HepG2 (cell line): ENCODE data around the gene CBFA2T2. TPM values are rescaled to one million over a fixed set of nuclear protein-coding genes. Genes with fewer than 3 reads are reported as not detected.

Experiments used
- ARID2 ChIP-seq: sonication (generic); formaldehyde crosslinking; IDR thresholded peaks from 2 replicates; pipeline ENCODE4 v1.8.1; 2022; ENCODE audit warnings: mild to moderate bottlenecking, missing genetic modification reagents, borderline replicate concordance
- BRCA1 ChIP-seq: sonication (generic); formaldehyde crosslinking; IDR thresholded peaks from 2 replicates; pipeline ENCODE4 v1.4.0; 2020; ENCODE audit warnings: missing genetic modification reagents
- CHD4 ChIP-seq: fragments of 200-600 bp; sonication (generic); IDR thresholded peaks from 2 replicates; pipeline ENCODE4 v1.7.0; 2017; ENCODE audit warnings: mild to moderate bottlenecking, low read length, borderline replicate concordance
- EP300 ChIP-seq, 3 experiments: sonication (generic) in 1 of 3; formaldehyde crosslinking in 1 of 3; IDR thresholded peaks; 2 replicates each; pipeline versions ENCODE4 v1.5.1 to v1.6.1; 2011 to 2020; ENCODE audit warnings: low read depth in 2 of 3, low read length in 2 of 3, borderline replicate concordance in 1 of 3, improper control_type of control experiment in 1 of 3, mild to moderate bottlenecking in 1 of 3, missing genetic modification reagents in 1 of 3, moderate library complexity in 1 of 3
- FOXJ3 ChIP-seq: sonication (generic); formaldehyde crosslinking; IDR thresholded peaks from 2 replicates; pipeline ENCODE4 v1.4.0; 2020; ENCODE audit warnings: missing genetic modification reagents, mild to moderate bottlenecking, borderline replicate concordance
- FOXK2 ChIP-seq: fragments of 450-650 bp; IDR thresholded peaks from 2 replicates; pipeline ENCODE4 v1.6.1; 2016
- GLMP ChIP-seq: sonication (generic); formaldehyde crosslinking; IDR thresholded peaks from 2 replicates; pipeline ENCODE4 v1.9.0; 2021; ENCODE audit warnings: missing genetic modification reagents, mild to moderate bottlenecking, borderline replicate concordance
- KLF16 ChIP-seq, 2 experiments: sonication (generic) in 1 of 2; formaldehyde crosslinking in 1 of 2; IDR thresholded peaks; 2 replicates each; pipeline versions ENCODE4 v1.6.1 to v1.8.0; 2016 to 2023; ENCODE audit warnings: missing genetic modification reagents in 2 of 2, missing compliant biosample characterization in 1 of 2
- KMT2A ChIP-seq: sonication (generic); formaldehyde crosslinking; IDR thresholded peaks from 2 replicates; pipeline ENCODE4 v1.4.0; 2020; ENCODE audit warnings: missing genetic modification reagents
- MEF2D ChIP-seq: sonication (generic); formaldehyde crosslinking; IDR thresholded peaks from 2 replicates; pipeline ENCODE4 v1.5.1; 2020; ENCODE audit warnings: mild to moderate bottlenecking, missing genetic modification reagents
- MEIS1 ChIP-seq: sonication (generic); formaldehyde crosslinking; IDR thresholded peaks from 2 replicates; pipeline ENCODE4 v1.9.0; 2021; ENCODE audit warnings: mild to moderate bottlenecking, missing genetic modification reagents, moderate library complexity, borderline replicate concordance
- MYC ChIP-seq: sonication (generic); formaldehyde crosslinking; IDR thresholded peaks from 2 replicates; pipeline ENCODE4 v1.9.0; 2021; ENCODE audit warnings: missing genetic modification reagents, borderline replicate concordance
- PCBP2 ChIP-seq: fragments of 200-400 bp; formaldehyde crosslinking; optimal IDR thresholded peaks from 2 replicates; pipeline ENCODE3; 2018; ENCODE audit warnings: low read length, low read depth; ENCODE audit not compliant: poor library complexity, severe bottlenecking
- SIX1 ChIP-seq: sonication (generic); formaldehyde crosslinking; IDR thresholded peaks from 2 replicates; pipeline ENCODE4 v1.4.0; 2020; ENCODE audit warnings: missing genetic modification reagents, borderline replicate concordance
- SOX13 ChIP-seq, 3 experiments: fragments of 450-650 bp in 1 of 3; sonication (generic) in 1 of 3; formaldehyde crosslinking in 1 of 3; IDR thresholded peaks in 2 of 3; conservative IDR thresholded peaks in 1 of 3; 2 replicates each; pipeline versions ENCODE4 v1.5.0 to v1.6.1; 2016 to 2020; ENCODE audit warnings: antibody characterized with exemption in 1 of 3, mild to moderate bottlenecking in 1 of 3, missing compliant biosample characterization in 1 of 3, missing genetic modification reagents in 1 of 3, moderate library complexity in 1 of 3
- TBP ChIP-seq: sonication (generic); formaldehyde crosslinking; IDR thresholded peaks from 2 replicates; pipeline ENCODE4 v1.5.0; 2020; ENCODE audit warnings: missing genetic modification reagents
- ZMAT5 ChIP-seq: sonication (generic); formaldehyde crosslinking; IDR thresholded peaks from 2 replicates; pipeline ENCODE4 v1.5.0; 2020; ENCODE audit warnings: mild to moderate bottlenecking, low read depth, missing genetic modification reagents, borderline replicate concordance
- ZMYM3 ChIP-seq: sonication (generic); formaldehyde crosslinking; IDR thresholded peaks from 2 replicates; pipeline ENCODE4 v1.5.1; 2020; ENCODE audit warnings: mild to moderate bottlenecking, missing genetic modification reagents
- ZNF138 ChIP-seq: sonication (generic); formaldehyde crosslinking; IDR thresholded peaks from 2 replicates; pipeline ENCODE4 v1.5.0; 2020; ENCODE audit warnings: mild to moderate bottlenecking, low read depth, missing genetic modification reagents
- ZNF296 ChIP-seq: sonication (generic); formaldehyde crosslinking; conservative IDR thresholded peaks from 2 replicates; pipeline ENCODE4 v1.5.0; 2020; ENCODE audit warnings: mild to moderate bottlenecking, missing genetic modification reagents
- ZNF329 ChIP-seq: sonication (generic); formaldehyde crosslinking; IDR thresholded peaks from 2 replicates; pipeline ENCODE4 v1.9.0; 2021; ENCODE audit warnings: low read depth, mild to moderate bottlenecking, missing genetic modification reagents
- ZNF33A ChIP-seq: sonication (generic); formaldehyde crosslinking; IDR thresholded peaks from 2 replicates; pipeline ENCODE4 v1.5.1; 2020; ENCODE audit warnings: missing genetic modification reagents, mild to moderate bottlenecking, moderate library complexity, borderline replicate concordance
- ZNF414 ChIP-seq: sonication (generic); formaldehyde crosslinking; IDR thresholded peaks from 2 replicates; pipeline ENCODE4 v1.5.0; 2020; ENCODE audit warnings: missing genetic modification reagents
- ZNF557 ChIP-seq: sonication (generic); formaldehyde crosslinking; IDR thresholded peaks from 2 replicates; pipeline ENCODE4 v1.4.0; 2020; ENCODE audit warnings: missing genetic modification reagents
- ZNF761 ChIP-seq: sonication (generic); formaldehyde crosslinking; conservative IDR thresholded peaks from 2 replicates; pipeline ENCODE4 v1.4.0; 2020; ENCODE audit warnings: mild to moderate bottlenecking, missing genetic modification reagents
- ZUFSP ChIP-seq: sonication (generic); formaldehyde crosslinking; IDR thresholded peaks from 2 replicates; pipeline ENCODE4 v1.9.0; 2021; ENCODE audit warnings: missing genetic modification reagents, mild to moderate bottlenecking, borderline replicate concordance
- polyA plus RNA-seq, 8 experiments: library from polyadenylated mRNA; depleted of rRNA in 3 of 8; stranded (reverse) in 7 of 8; unstranded in 1 of 8; fragments of >200 nt; fragmentation: Illumina TruSeq in 4 of 8; extraction: Trizol in 4 of 8; gene quantifications; 2 replicates each; pipeline versions ENCODE4 v1.2.1 to v1.2.3, GENCODE V29; 2011 to 2016; ENCODE audit warnings: low read depth in 4 of 8, missing spikeins in 1 of 8, mixed read lengths in 1 of 8; ENCODE audit not compliant: insufficient read depth in 1 of 8
- total RNA-seq, 5 experiments: library from RNA; depleted of rRNA; stranded (reverse); fragments of >200 nt; fragmentation: Illumina TruSeq; extraction: Trizol; gene quantifications; 2 replicates each; pipeline ENCODE4 v1.2.3, GENCODE V29; 2016; ENCODE audit warnings: low read depth in 1 of 5

CBFA2T2 gene
- total and polyA plus RNA-seq, 2 of the 13 experiments (the other 11 are each of a cell fraction or from before 2014, with no cell fraction given): 6.3 to 21.2 TPM

GRCh38 chr20:33687370-33687915 lies 197.5 kb downstream of the CBFA2T2 start (continued):
- TF ChIP-seq SOX13 (IDR thresholded peaks at IDR 0.05) (no peak), SOX13 (CRISPR knock-in tag; conservative IDR thresholded peaks at IDR 0.05 in 1 of 2, IDR thresholded peaks at IDR 0.05 in 1 of 2) (no peak), SIX1 (CRISPR knock-in tag) (no peak), GLMP (CRISPR knock-in tag) (no peak), ZNF329 (no peak), FOXK2 (no peak), ZNF557 (CRISPR knock-in tag) (no peak), MEF2D (CRISPR knock-in tag) (no peak), KMT2A (no peak), CHD4 (no peak), ZMAT5 (CRISPR knock-in tag) (no peak), EP300 (IDR thresholded peaks at IDR 0.05; ENCODE audit: low read depth in 2 of 2, low read length in 2 of 2) (no peak), EP300 (CRISPR knock-in tag; IDR thresholded peaks at IDR 0.05; ENCODE audit: borderline replicate concordance) (0 out of 2 replicates have a peak, but pooled peaks have one; percentile 16), PCBP2 (no peak), ZNF414 (CRISPR knock-in tag) (no peak), ZNF296 (no peak), ZNF761 (CRISPR knock-in tag) (no peak), ZNF33A (CRISPR knock-in tag) (no peak), MYC (no peak), MEIS1 (no peak), BRCA1 (CRISPR knock-in tag) (no peak), ZUFSP (no peak), ARID2 (CRISPR knock-in tag) (no peak), FOXJ3 (CRISPR knock-in tag) (no peak), KLF16 (CRISPR knock-in tag; IDR thresholded peaks at IDR 0.05) (no peak), ZMYM3 (CRISPR knock-in tag) (peak; percentile 22; the same call in 1 of the 2 replicates), TBP (CRISPR knock-in tag) (no peak), ZNF138 (no peak)
